Neutrophil (primary cell): ENCODE results near the gene ANO2.

ENCODE experiments used
- H3K27ac ChIP-seq: fragments of 200-600 bp; sonication (generic); 2 replicates; pipeline ENCODE4 v1.5.1; 2016; ENCODE audit warnings: mild to moderate bottlenecking, moderate library complexity
- H3K27me3 ChIP-seq: fragments of 200-600 bp; sonication (generic); 2 replicates; pipeline ENCODE4 v1.6.0; 2016; ENCODE audit warnings: mild to moderate bottlenecking
- H3K36me3 ChIP-seq: fragments of 200-600 bp; sonication (generic); 2 replicates; pipeline ENCODE4 v1.5.1; 2017
- H3K4me1 ChIP-seq, 2 experiments: fragments of 200-600 bp in 1 of 2; sonication (generic) in 1 of 2; 1 replicate in 1 of 2; 2 replicates in 1 of 2; pipeline versions ENCODE4 v1.5.1 to v1.6.1; 2013 to 2016; ENCODE audit warnings: low read depth in 1 of 2, low read length in 1 of 2, mild to moderate bottlenecking in 1 of 2, moderate library complexity in 1 of 2; ENCODE audit not compliant: control insufficient read depth in 1 of 2, insufficient read depth in 1 of 2
- H3K4me3 ChIP-seq, 2 experiments: fragments of 200-600 bp in 1 of 2; sonication (generic) in 1 of 2; 1 replicate in 1 of 2; 2 replicates in 1 of 2; pipeline ENCODE4 v1.5.1; 2013 to 2016; ENCODE audit warnings: low read depth in 1 of 2, low read length in 1 of 2, mild to moderate bottlenecking in 1 of 2, moderate library complexity in 1 of 2
- H3K9me3 ChIP-seq: fragments of 200-600 bp; sonication (generic); 2 replicates; pipeline ENCODE4 v1.5.1; 2016
- TF ChIP-seq, protein P1 (sequence below): fragments of 200-600 bp; sonication (generic); IDR thresholded peaks from 2 replicates; pipeline ENCODE4 v1.5.1; 2016; ENCODE audit warnings: antibody characterized with exemption

Gene ANO2

DNA sequence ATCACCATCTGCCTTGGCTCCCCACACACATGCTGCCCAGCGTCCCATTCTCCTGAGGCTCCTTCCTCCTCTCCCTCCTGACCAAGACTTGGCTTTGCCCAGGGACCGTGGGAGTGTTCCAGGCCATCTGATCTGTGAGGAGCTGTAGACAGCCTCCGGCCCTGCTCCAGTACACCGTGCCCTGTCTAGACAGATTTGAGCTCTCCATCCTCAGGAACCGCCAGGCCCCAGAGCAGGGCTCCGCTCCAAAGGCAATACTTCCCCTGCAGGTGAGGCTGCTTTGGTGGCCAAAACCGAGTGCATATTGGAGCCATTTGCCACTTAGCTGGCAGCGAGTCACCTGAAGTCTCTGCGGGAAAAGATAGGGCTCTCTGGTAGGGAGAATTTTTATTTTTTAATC, 147.4 kb downstream of the ANO2 start:
- H3K27ac ChIP-seq: no peak overlapping the region
- no peaks in the 10 kb centered on the region for H3K9me3 ChIP-seq
- TF ChIP-seq, protein P1, sequence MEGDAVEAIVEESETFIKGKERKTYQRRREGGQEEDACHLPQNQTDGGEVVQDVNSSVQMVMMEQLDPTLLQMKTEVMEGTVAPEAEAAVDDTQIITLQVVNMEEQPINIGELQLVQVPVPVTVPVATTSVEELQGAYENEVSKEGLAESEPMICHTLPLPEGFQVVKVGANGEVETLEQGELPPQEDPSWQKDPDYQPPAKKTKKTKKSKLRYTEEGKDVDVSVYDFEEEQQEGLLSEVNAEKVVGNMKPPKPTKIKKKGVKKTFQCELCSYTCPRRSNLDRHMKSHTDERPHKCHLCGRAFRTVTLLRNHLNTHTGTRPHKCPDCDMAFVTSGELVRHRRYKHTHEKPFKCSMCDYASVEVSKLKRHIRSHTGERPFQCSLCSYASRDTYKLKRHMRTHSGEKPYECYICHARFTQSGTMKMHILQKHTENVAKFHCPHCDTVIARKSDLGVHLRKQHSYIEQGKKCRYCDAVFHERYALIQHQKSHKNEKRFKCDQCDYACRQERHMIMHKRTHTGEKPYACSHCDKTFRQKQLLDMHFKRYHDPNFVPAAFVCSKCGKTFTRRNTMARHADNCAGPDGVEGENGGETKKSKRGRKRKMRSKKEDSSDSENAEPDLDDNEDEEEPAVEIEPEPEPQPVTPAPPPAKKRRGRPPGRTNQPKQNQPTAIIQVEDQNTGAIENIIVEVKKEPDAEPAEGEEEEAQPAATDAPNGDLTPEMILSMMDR: no peak
- no peak overlapping the region for H3K4me3 ChIP-seq
- no peaks in the 10 kb centered on the region for H3K27me3 ChIP-seq
- H3K4me1 ChIP-seq: no peaks in the 10 kb centered on the region
- H3K36me3 ChIP-seq: no peaks in the 10 kb centered on the region

DNA sequence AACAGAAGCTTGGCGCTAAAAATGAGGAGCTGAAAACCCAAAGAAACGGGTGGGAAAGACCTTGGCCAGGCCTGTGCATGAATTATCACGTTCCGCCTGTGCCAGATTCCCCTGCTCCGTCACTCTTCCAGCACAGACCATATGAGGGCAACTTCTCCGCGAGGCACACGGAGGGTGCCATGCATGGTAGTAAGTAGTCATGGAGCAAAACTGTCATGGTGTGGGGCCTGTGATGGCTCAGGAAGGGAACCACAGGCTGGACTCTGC, 148.2 kb downstream of the ANO2 start:
- TF ChIP-seq, protein P1: no peak
- Histone ChIP-seq H3K4me3 (no peak overlapping the region), H3K27me3 (no peaks in the 10 kb centered on the region), H3K4me1 (no peaks in the 10 kb centered on the region), H3K9me3 (no peaks in the 10 kb centered on the region), H3K36me3 (no peaks in the 10 kb centered on the region), H3K27ac (no peak overlapping the region)

- Histone ChIP-seq H3K36me3 (no peaks in the 10 kb centered on the region), H3K9me3 (no peaks in the 10 kb centered on the region), H3K4me3 (no peak overlapping the region), H3K27me3 (no peaks in the 10 kb centered on the region), H3K4me1 (no peaks in the 10 kb centered on the region), H3K27ac (no peak overlapping the region)
- TF ChIP-seq, protein P1: no peak
Observed at GRCh38 chr12:5796171-5796958, 148.7 kb downstream of the ANO2 start.

- TF ChIP-seq, protein P1: no peak
- H3K9me3 ChIP-seq: no peaks in the 10 kb centered on the region
- H3K4me3 ChIP-seq: no peak overlapping the region
- peaks cover 8% of the 10 kb centered on the region for H3K27me3 ChIP-seq
- no peak overlapping the region for H3K27ac ChIP-seq
- H3K36me3 ChIP-seq: no peaks in the 10 kb centered on the region
- no peaks in the 10 kb centered on the region for H3K4me1 ChIP-seq
Observed at GRCh38 chr12:5794156-5794555, 150.9 kb downstream of the ANO2 start.

DNA sequence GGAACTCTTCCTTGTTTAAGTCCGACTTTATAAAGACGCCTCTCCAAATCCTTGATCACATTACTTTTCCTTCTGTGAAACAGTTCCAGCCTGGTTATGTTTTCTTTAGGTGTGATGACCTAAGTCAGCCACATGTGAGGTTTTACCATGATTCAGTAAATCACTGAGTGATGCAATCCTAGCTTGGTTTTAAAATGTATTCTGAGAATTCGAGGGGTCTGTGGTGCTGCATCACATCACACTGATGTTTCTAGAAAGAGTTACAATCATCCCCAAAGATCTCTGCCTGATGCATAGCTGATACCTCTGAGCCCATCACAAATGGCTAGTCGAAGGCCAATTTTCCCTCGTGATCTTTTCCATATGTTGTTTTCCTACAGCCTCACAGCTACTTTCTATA, 152.7 kb downstream of the ANO2 start:
- TF ChIP-seq, protein P1: no peak
- no peak overlapping the region for H3K4me3 ChIP-seq

More for the DNA sequence above, 152.7 kb downstream of the ANO2 start:
- Histone ChIP-seq H3K36me3 (no peaks in the 10 kb centered on the region), H3K27me3 (peaks cover 8% of the 10 kb centered on the region), H3K4me1 (no peaks in the 10 kb centered on the region), H3K27ac (no peak overlapping the region), H3K9me3 (no peaks in the 10 kb centered on the region)
